Measurements from ENCODE around the gene ULBP2.

DNA sequence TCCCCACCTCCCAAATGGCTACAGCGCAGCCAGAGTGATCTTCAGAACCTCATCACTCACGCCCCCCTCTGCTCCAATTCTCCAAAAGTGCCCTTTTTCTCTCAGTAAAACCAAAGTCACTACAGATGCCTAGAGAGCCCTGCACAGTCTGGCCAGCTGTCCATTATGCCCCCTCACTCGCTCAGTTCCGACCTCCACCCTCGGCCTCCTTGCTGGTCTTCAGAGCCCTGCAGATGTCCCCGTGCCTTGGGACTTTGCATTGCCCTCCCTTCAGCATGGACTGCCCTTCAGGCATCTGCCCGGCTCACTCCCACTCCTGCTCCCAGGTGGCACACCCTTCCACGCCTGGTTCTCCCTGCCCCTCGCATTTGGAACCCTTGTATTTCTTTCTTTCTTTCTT, 42.8 kb upstream of the ULBP2 start:
- TF ChIP-seq POLR2AphosphoS5 (IDR thresholded peaks at IDR 0.05; ENCODE audit: low read depth, low read length) (no peak), TAF1 (IDR thresholded peaks at IDR 0.05; ENCODE audit: low read depth, low read length) (no peak), POLR2A (IDR thresholded peaks at IDR 0.05; ENCODE audit: low read depth, low read length) (no peak), SPI1 (IDR thresholded peaks at IDR 0.05; ENCODE audit: low read depth, low read length) (no peak)
